Testis (tissue), 2 donors: ENCODE data around the gene TENT5A.

Experiments
- CTCF ChIP-seq, 3 experiments: fragments of 450-650 bp in 2 of 3; fragments of 200-600 bp in 1 of 3; sonication (generic) in 1 of 3; IDR thresholded peaks; one replicate each; pipeline ENCODE4 v1.5.1; 2016 to 2019; ENCODE audit warnings: antibody characterized with exemption in 3 of 3, mild to moderate bottlenecking in 2 of 3, moderate library complexity in 1 of 3
- POLR2A ChIP-seq: fragments of 450-650 bp; IDR thresholded peaks from one replicate; pipeline ENCODE4 v1.6.1; 2017; ENCODE audit warnings: antibody characterized with exemption, mild to moderate bottlenecking, moderate library complexity

- no peak for TF ChIP-seq POLR2A
- TF ChIP-seq CTCF (IDR thresholded peaks at IDR 0.05), result no peak
Observed at GRCh38 chr6:81758221-81758620, 5.7 kb upstream of the TENT5A start.
